Tibial artery (tissue), 4 donors: ENCODE data around the gene PAN3.

ENCODE experiments used
- DNase-seq, 2 donors: peaks; one replicate each; pipeline ENCODE4 v3.0.0-alpha.2; 2019
- H3K27ac ChIP-seq, 2 donors: fragments of 200-600 bp; sonication (generic) in 1 of 2; 1 replicate in 1 of 2; 2 replicates in 1 of 2; pipeline ENCODE4 v1.5.1; 2018 to 2019; ENCODE audit warnings: mild to moderate bottlenecking in 1 of 2
- H3K27me3 ChIP-seq, 2 donors: fragments of 200-600 bp; sonication (generic) in 1 of 2; one replicate each; pipeline versions ENCODE4 v1.5.1 to v1.6.0; 2016 to 2019
- H3K36me3 ChIP-seq, 3 donors: fragments of 200-600 bp; sonication (generic) in 2 of 3; one replicate each; pipeline ENCODE4 v1.5.1; 2016 to 2019; ENCODE audit warnings: mild to moderate bottlenecking in 2 of 3
- H3K4me1 ChIP-seq, 4 donors: fragments of 200-600 bp; sonication (generic) in 2 of 4; 1 replicate in 3 of 4; 2 replicates in 1 of 4; pipeline ENCODE4 v1.5.1; 2016 to 2019
- H3K4me3 ChIP-seq, 2 donors: fragments of 200-600 bp; sonication (generic) in 1 of 2; 1 replicate in 1 of 2; 2 replicates in 1 of 2; pipeline ENCODE4 v1.5.1; 2018 to 2019; ENCODE audit warnings: mild to moderate bottlenecking in 2 of 2
- H3K9me3 ChIP-seq, 3 donors: fragments of 200-600 bp; sonication (generic) in 1 of 3; one replicate each; pipeline ENCODE4 v1.5.1; 2016 to 2019
- CTCF ChIP-seq, 2 experiments: fragments of 200-600 bp in 1 of 2; fragments of 450-650 bp in 1 of 2; IDR thresholded peaks; one replicate each; pipeline ENCODE4 v1.5.1; 2017 to 2019; ENCODE audit warnings: antibody characterized with exemption in 2 of 2, mild to moderate bottlenecking in 1 of 2, moderate library complexity in 1 of 2
- intact Hi-C: fragments of 100-400 bp; cut with DNase I; formaldehyde crosslinking; loops from one replicate; pipeline ENCODE4 v1.15.0; 2023; ENCODE audit warnings: low total_unique reads

Gene PAN3

GRCh38 chr13:28220166-28220565 is 81.8 kb downstream of the PAN3 start:
- Histone ChIP-seq H3K27ac (no peak overlapping the region), H3K9me3 (no peaks in the 10 kb centered on the region), H3K36me3 (peaks cover 0 to 9% (median 7%) of the 10 kb centered on the region in 3 donors), H3K4me1 (no peaks in the 10 kb centered on the region), H3K27me3 (no peaks in the 10 kb centered on the region), H3K4me3 (no peak overlapping the region)
- no peak for TF ChIP-seq CTCF (IDR thresholded peaks at IDR 0.05)
- intact Hi-C loops: no loop called here
- DNase-seq: no peak

- Histone ChIP-seq H3K27ac (no peak overlapping the region), H3K4me1 (no peaks in the 10 kb centered on the region), H3K36me3 (peaks cover 0 to 15% (median 4%) of the 10 kb centered on the region in 3 donors), H3K27me3 (no peaks in the 10 kb centered on the region), H3K9me3 (no peaks in the 10 kb centered on the region), H3K4me3 (no peak overlapping the region)
- intact Hi-C loops: no loop called here
- no peak for TF ChIP-seq CTCF (IDR thresholded peaks at IDR 0.05)
- DNase-seq: no peak
Observed at GRCh38 chr13:28229522-28230411, 91.4 kb downstream of the PAN3 start.

GRCh38 chr13:28231642-28232041 is 93.3 kb downstream of the PAN3 start:
- DNase-seq: no peak
- Histone ChIP-seq H3K4me1 (no peaks in the 10 kb centered on the region), H3K9me3 (no peaks in the 10 kb centered on the region), H3K27me3 (no peaks in the 10 kb centered on the region), H3K4me3 (no peak overlapping the region), H3K27ac (no peak overlapping the region), H3K36me3 (peaks cover 0 to 15% (median 4%) of the 10 kb centered on the region in 3 donors)
- no peak for TF ChIP-seq CTCF (IDR thresholded peaks at IDR 0.05)
- intact Hi-C loops: no loop called here

- no peaks in the 10 kb centered on the region for H3K9me3 ChIP-seq
- H3K27me3 ChIP-seq: no peaks in the 10 kb centered on the region
- peaks cover 4 to 21% (median 6%) of the 10 kb centered on the region in 3 donors for H3K36me3 ChIP-seq
- H3K4me3 ChIP-seq: no peak overlapping the region
- H3K4me1 ChIP-seq: peaks cover 0 to 5% (median 0%) of the 10 kb centered on the region in 4 donors
- DNase-seq: no peak
- H3K27ac ChIP-seq: no peak overlapping the region
- intact Hi-C loops: no loop called here
- no peak for TF ChIP-seq CTCF (IDR thresholded peaks at IDR 0.05)
Observed at GRCh38 chr13:28237944-28238343, 99.6 kb downstream of the PAN3 start.

GRCh38 chr13:28239374-28239773 is 101.0 kb downstream of the PAN3 start:
- Histone ChIP-seq H3K36me3 (peaks cover 0 to 15% (median 12%) of the 10 kb centered on the region in 3 donors), H3K27me3 (no peaks in the 10 kb centered on the region), H3K4me3 (no peak overlapping the region), H3K9me3 (no peaks in the 10 kb centered on the region), H3K27ac (no peak overlapping the region), H3K4me1 (peaks cover 0 to 5% (median 0%) of the 10 kb centered on the region in 4 donors)
- intact Hi-C loops: no loop called here
- DNase-seq: no peak
- TF ChIP-seq CTCF (IDR thresholded peaks at IDR 0.05): no peak
